CMK (cell line): ENCODE measurements around the gene MAP3K13.

ENCODE experiments used
- DNase-seq: peaks from one replicate; pipeline ENCODE4 v3.0.0-alpha.2; 2010; ENCODE audit warnings: low read depth

MAP3K13 gene

GRCh38 chr3:185508335-185508991, 145.5 kb downstream of the MAP3K13 start:
- DNase-seq: no peak

- no peak for DNase-seq
These were observed 148.8 kb downstream of the MAP3K13 start for GRCh38 chr3:185511711-185512110.

GRCh38 chr3:185517387-185518130, 154.6 kb downstream of the MAP3K13 start:
- no peak for DNase-seq

GRCh38 chr3:185519021-185519420, 156.1 kb downstream of the MAP3K13 start:
- no peak for DNase-seq

- no peak for DNase-seq
These were observed 158.6 kb downstream of the MAP3K13 start for GRCh38 chr3:185521349-185522138.

GRCh38 chr3:185526349-185526951, 163.5 kb downstream of the MAP3K13 start:
- DNase-seq: no peak

- no peak for DNase-seq
These were observed 164.4 kb downstream of the MAP3K13 start for GRCh38 chr3:185527364-185527763.

- no peak for DNase-seq
These were observed 165.6 kb downstream of the MAP3K13 start for GRCh38 chr3:185528532-185528931.

GRCh38 chr3:185530856-185531255, 167.9 kb downstream of the MAP3K13 start:
- DNase-seq: no peak

- no peak for DNase-seq
These were observed 170.0 kb downstream of the MAP3K13 start for GRCh38 chr3:185532901-185533300.

- no peak for DNase-seq
These were observed 171.6 kb downstream of the MAP3K13 start for GRCh38 chr3:185534511-185534910.

GRCh38 chr3:185537369-185537970, 174.5 kb downstream of the MAP3K13 start:
- no peak for DNase-seq
